HG02938 (cell line): Measurements from ENCODE around the gene CYTH2.

Source experiments
- ATAC-seq: cut with Tn5 transposase; IDR thresholded peaks from one replicate; pipeline ENCODE4 v1.9.1; 2021; ENCODE audit warnings: mild to moderate bottlenecking, moderate library complexity; ENCODE audit not compliant: unreplicated experiment

Gene CYTH2

GRCh38 chr19:48452289-48453190, 16.6 kb upstream of the CYTH2 start:
- ATAC-seq = no peak

GRCh38 chr19:48454150-48454730, 14.9 kb upstream of the CYTH2 start:
- no peak for ATAC-seq

GRCh38 chr19:48455171-48455907, 13.8 kb upstream of the CYTH2 start, which contains the start of gene KCNJ14:
KCNJ14 (plus strand) TSS chr19:48455574; CDS start chr19:48461725, 6,151 bp downstream.
- ATAC-seq = no peak

GRCh38 chr19:48455908-48456562, 13.1 kb upstream of the CYTH2 start:
- no peak for ATAC-seq

GRCh38 chr19:48456864-48457263, 12.3 kb upstream of the CYTH2 start:
- ATAC-seq = no peak

- ATAC-seq = no peak
Observed at GRCh38 chr19:48458016-48458415, 11.2 kb upstream of the CYTH2 start.

GRCh38 chr19:48461651-48461981, 7.6 kb upstream of the CYTH2 start:
- no peak for ATAC-seq

GRCh38 chr19:48461982-48462655, 7.0 kb upstream of the CYTH2 start:
- ATAC-seq = no peak

GRCh38 chr19:48465215-48465614, 4.0 kb upstream of the CYTH2 start:
- ATAC-seq = no peak

- ATAC-seq = no peak
Observed at GRCh38 chr19:48466561-48467325, 2.4 kb upstream of the CYTH2 start.

- ATAC-seq = peak; percentile 90
Observed at GRCh38 chr19:48468772-48469288, 339 bp upstream of the CYTH2 start.

- ATAC-seq = no peak
Observed at GRCh38 chr19:48469934-48470680, 938 bp downstream of the CYTH2 start.

- no peak for ATAC-seq
Observed at GRCh38 chr19:48470856-48471255, 1.7 kb downstream of the CYTH2 start.

GRCh38 chr19:48471836-48472235, 2.7 kb downstream of the CYTH2 start:
- no peak for ATAC-seq

GRCh38 chr19:48473161-48473966, 4.2 kb downstream of the CYTH2 start:
- no peak for ATAC-seq

GRCh38 chr19:48474084-48474592, 5.0 kb downstream of the CYTH2 start:
- ATAC-seq = no peak

- no peak for ATAC-seq
Observed at GRCh38 chr19:48475369-48476068, 6.3 kb downstream of the CYTH2 start.
